GM12878 (cell line): ENCODE results near the gene CPEB1. TPM values are rescaled to one million over a fixed set of nuclear protein-coding genes. Genes with fewer than 3 reads are reported as not detected.

Source experiments
- ATAC-seq: fragments of 200-7000 bp; cut with Tn5 transposase; 3 replicates; pipeline ENCODE4 v1.9.1; 2020; ENCODE audit warnings: mild to moderate bottlenecking, moderate library complexity
- BruUV-seq: library from RNA; stranded (reverse); fragments of 400-500 nt; replicated peaks from 2 replicates; lab custom pipeline; 2021; lab: Mats Ljungman, UMichigan
- CTCF ChIA-PET: fragments of 300-600 bp; sonication (Branson Sonifier 250); formaldehyde crosslinking; extraction: SDS; loops from one replicate; lab custom pipeline; 2021; ENCODE audit warnings: inconsistent platforms; lab: Yijun Ruan, JAX
- POLR2A ChIA-PET: fragments of 350-600 bp; formaldehyde crosslinking; extraction: SDS; loops from one replicate; lab custom pipeline; 2021; ENCODE audit warnings: inconsistent platforms; lab: Charles Lee
- RAD21 ChIA-PET: fragments of 300-600 bp; sonication (Branson Sonifier 250); formaldehyde crosslinking; loops from one replicate; lab custom pipeline; 2023; ENCODE audit warnings: antibody characterized with exemption; ENCODE audit not compliant: unreplicated experiment; lab: Charles Lee
- SMC1A ChIA-PET: fragments of 300-600 bp; sonication (Branson Sonifier 250); formaldehyde crosslinking; loops from one replicate; lab custom pipeline; 2023; ENCODE audit not compliant: unreplicated experiment, uncharacterized antibody; lab: Charles Lee
- DNase-seq: peaks from one replicate; pipeline ENCODE4 v3.0.0-alpha.2; 2011; ENCODE audit warnings: low read depth, low spot score
- FAIRE-seq: peaks from 3 replicates; lab custom pipeline; 2011; peaks lifted over from hg19 to GRCh38; lab: Jason Lieb, UNC
- H2AFZ ChIP-seq: 2 replicates; pipeline ENCODE4 v1.6.0; 2011; ENCODE audit warnings: low read depth, low read length, control low read depth; ENCODE audit not compliant: control insufficient read depth
- H3K27ac ChIP-seq: 2 replicates; pipeline ENCODE4 v1.5.1; 2011; ENCODE audit warnings: control low read depth; ENCODE audit not compliant: control insufficient read depth, insufficient read depth
- H3K27me3 ChIP-seq, 2 experiments: replicated peaks in 1 of 2; 2 replicates each; pipeline versions ENCODE4 v1.6.0 to v1.6.1; 2011; ENCODE audit warnings: low read length in 1 of 2; ENCODE audit not compliant: control insufficient read depth in 2 of 2, insufficient read depth in 2 of 2
- H3K36me3 ChIP-seq, 2 experiments: 2 replicates each; pipeline ENCODE4 v1.5.1; 2011; ENCODE audit warnings: low read length in 1 of 2; ENCODE audit not compliant: control insufficient read depth in 2 of 2, insufficient read depth in 2 of 2
- H3K4me1 ChIP-seq: 2 replicates; pipeline ENCODE4 v1.6.1; 2011; ENCODE audit warnings: mild to moderate bottlenecking, low read length, moderate library complexity, mixed read lengths; ENCODE audit not compliant: control insufficient read depth, insufficient read depth
- H3K4me2 ChIP-seq: 2 replicates; pipeline ENCODE4 v1.6.0; 2011; ENCODE audit warnings: control low read depth; ENCODE audit not compliant: control insufficient read depth, insufficient read depth
- H3K4me3 ChIP-seq: fragments of 200-600 bp; sonication (generic); 2 replicates; pipeline ENCODE4 v1.5.1; 2016
- H3K79me2 ChIP-seq: 2 replicates; pipeline ENCODE4 v1.6.0; 2011; ENCODE audit warnings: low read length; ENCODE audit not compliant: control insufficient read depth, insufficient read depth
- H3K9ac ChIP-seq: 2 replicates; pipeline ENCODE4 v1.8.0; 2011; ENCODE audit warnings: low read length, control low read depth, mixed read lengths; ENCODE audit not compliant: control insufficient read depth, insufficient read depth
- H3K9me3 ChIP-seq: replicated peaks from 3 replicates; pipeline ENCODE4 v1.5.1; 2011; ENCODE audit warnings: mild to moderate bottlenecking, low read length; ENCODE audit not compliant: control insufficient read depth, insufficient read depth
- H4K20me1 ChIP-seq: 2 replicates; pipeline ENCODE4 v1.6.0; 2011; ENCODE audit not compliant: control insufficient read depth, insufficient read depth
- ATF3 ChIP-seq: IDR thresholded peaks from 2 replicates; pipeline ENCODE4 v1.6.1; 2011; ENCODE audit warnings: low read depth, mild to moderate bottlenecking, low read length, moderate library complexity, borderline replicate concordance; ENCODE audit errors: extremely low read depth
- BMI1 ChIP-seq: fragments of 450-650 bp; IDR thresholded peaks from 2 replicates; pipeline ENCODE4 v1.6.1; 2016; ENCODE audit warnings: mild to moderate bottlenecking, moderate library complexity, borderline replicate concordance
- CBFB ChIP-seq: IDR thresholded peaks from 2 replicates; pipeline ENCODE4 v1.6.1; 2016; ENCODE audit warnings: antibody characterized with exemption, low read depth
- CHD1 ChIP-seq: IDR thresholded peaks from 2 replicates; pipeline ENCODE4 v1.6.1; 2012; ENCODE audit warnings: low read depth, low read length, improper control_type of control experiment
- EED ChIP-seq: sonication (generic); IDR thresholded peaks from 2 replicates; pipeline ENCODE4 v1.6.1; 2016; ENCODE audit warnings: antibody characterized with exemption, low read depth
- EZH2 ChIP-seq: IDR thresholded peaks from 2 replicates; pipeline ENCODE4 v1.6.1; 2012; ENCODE audit warnings: low read depth, mild to moderate bottlenecking, control low read depth, inconsistent platforms, low read length, borderline replicate concordance; ENCODE audit not compliant: control insufficient read depth
- GABPA ChIP-seq: IDR thresholded peaks from 2 replicates; pipeline ENCODE4 v1.6.1; 2014; ENCODE audit warnings: antibody characterized with exemption, low read depth, mild to moderate bottlenecking, inconsistent platforms
- MYB ChIP-seq: fragments of 150-350 bp; IDR thresholded peaks from 2 replicates; pipeline ENCODE4 v1.6.1; 2014; ENCODE audit warnings: mild to moderate bottlenecking, low read depth, low read length, borderline replicate concordance
- NFYA ChIP-seq: IDR thresholded peaks from 2 replicates; pipeline ENCODE4 v1.6.1; 2011; ENCODE audit warnings: low read depth, mild to moderate bottlenecking, low read length, improper control_type of control experiment, borderline replicate concordance
- NFYB ChIP-seq: IDR thresholded peaks from 2 replicates; pipeline ENCODE4 v1.6.1; 2011; ENCODE audit warnings: low read depth, mild to moderate bottlenecking, low read length, improper control_type of control experiment, moderate library complexity; ENCODE audit not compliant: insufficient read depth
- SIN3A ChIP-seq: IDR thresholded peaks from 2 replicates; pipeline ENCODE4 v1.6.1; 2012; ENCODE audit warnings: low read depth, low read length, improper control_type of control experiment
- SREBF1 ChIP-seq: IDR thresholded peaks from 2 replicates; pipeline ENCODE4 v1.6.1; 2012; ENCODE audit warnings: mild to moderate bottlenecking, low read length
- SUZ12 ChIP-seq: fragments of 200-600 bp; sonication (generic); IDR thresholded peaks from one replicate; pipeline ENCODE4 v1.6.1; 2018; ENCODE audit warnings: antibody characterized with exemption, mild to moderate bottlenecking; ENCODE audit not compliant: unreplicated experiment
- TCF7 ChIP-seq: IDR thresholded peaks from 2 replicates; pipeline ENCODE4 v1.6.1; 2014; ENCODE audit warnings: antibody characterized with exemption, borderline replicate concordance
- WGBS: methylation state at CpG from one replicate; pipeline ENCODE4 v1.1.6; 2016; ENCODE audit warnings: low lambda C conversion rate; ENCODE audit not compliant: insufficient replicate concordance, insufficient coverage; ENCODE audit errors: missing lambda C conversion rate; 5-methylcytosine and 5-hydroxymethylcytosine counted together
- in situ Hi-C: fragments of 300-500 bp; cut with MboI; formaldehyde crosslinking; loops from 9 replicates; pipeline ENCODE4 v1.14.3; 2018; ENCODE audit warnings: mixed read lengths
- intact Hi-C: fragments of 100-400 bp; cut with micrococcal nuclease; formaldehyde crosslinking; loops from one replicate; pipeline ENCODE4 v1.14.2; 2022; ENCODE audit not compliant: unreplicated experiment
- polyA plus RNA-seq, 11 experiments: library from polyadenylated mRNA; depleted of rRNA in 4 of 11; unstranded in 6 of 11; stranded (reverse) in 5 of 11; fragments of >200 nt; fragmentation: Nextera tagmentation in 4 of 11; fragmentation: Illumina TruSeq in 1 of 11; extraction: Ambion mirVana in 4 of 11; extraction: Trizol in 1 of 11; gene quantifications; 1 replicate in 1 of 11; 2 replicates in 10 of 11; pipeline versions ENCODE4 v1.2.1 to v1.2.3, GENCODE V29; 2011 to 2016; ENCODE audit warnings: inconsistent platforms in 2 of 11, missing spikeins in 2 of 11, low read depth in 1 of 11
- total RNA-seq, 4 experiments: library from RNA; depleted of rRNA in 3 of 4; stranded (reverse); fragments of >200 nt in 3 of 4; fragmentation: Illumina TruSeq in 1 of 4; extraction: Trizol in 1 of 4; gene quantifications; 2 replicates each; pipeline versions ENCODE4 v1.2.1 to v1.2.3, GENCODE V29; 2013 to 2021
- TF ChIP-seq, protein P1 (sequence below): IDR thresholded peaks from 2 replicates; pipeline ENCODE4 v1.6.1; 2012; ENCODE audit warnings: low read depth, low read length, improper control_type of control experiment

CPEB1 gene
- total and polyA plus RNA-seq, 10 of the 15 experiments (the other 5 are each of a cell fraction or from before 2014, with no cell fraction given) = 0.05 to 1.1 (median 0.46) TPM

- TF ChIP-seq ATF3 (no peak), CBFB (no peak)
Measured at GRCh38 chr15:82568986-82569385, 78.2 kb downstream of the CPEB1 start (continued).

DNA sequence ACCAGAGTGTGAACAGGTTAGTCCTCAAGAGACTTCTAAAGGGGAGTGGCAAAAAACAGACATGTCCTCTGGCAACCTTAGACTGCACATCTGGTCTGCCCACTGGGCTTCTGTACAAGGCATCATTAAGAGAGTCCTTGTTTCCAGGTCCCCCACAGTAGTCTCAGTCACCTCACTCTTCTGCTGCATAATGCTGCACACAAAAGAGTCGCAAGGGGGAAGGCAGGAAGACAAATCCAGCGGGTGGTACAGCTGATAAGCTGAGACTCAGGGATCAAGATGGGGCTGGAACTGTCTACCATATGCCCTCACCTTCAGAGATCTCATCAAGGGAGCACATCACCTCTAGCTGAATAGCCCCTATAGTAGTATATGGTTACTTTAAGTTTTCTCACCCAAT, 79.5 kb downstream of the CPEB1 start:
- WGBS = 24% methylated on average over 2 of the region's 2 CpGs
- TF ChIP-seq SUZ12 = no peak
- TF ChIP-seq SIN3A = no peak
- no peak for TF ChIP-seq GABPA
- no peak for TF ChIP-seq EED
- no peak for TF ChIP-seq NFYA
- TF ChIP-seq, protein P1, sequence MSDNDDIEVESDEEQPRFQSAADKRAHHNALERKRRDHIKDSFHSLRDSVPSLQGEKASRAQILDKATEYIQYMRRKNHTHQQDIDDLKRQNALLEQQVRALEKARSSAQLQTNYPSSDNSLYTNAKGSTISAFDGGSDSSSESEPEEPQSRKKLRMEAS = no peak
- TF ChIP-seq EZH2 = no peak
- TF ChIP-seq SREBF1 = no peak
- no peak for TF ChIP-seq MYB
- no peak for TF ChIP-seq CHD1
- TF ChIP-seq NFYB = no peak
- TF ChIP-seq BMI1 = no peak
- no peak for TF ChIP-seq TCF7
- FAIRE-seq = no peak
- intact Hi-C loops = no loop called here
- Histone ChIP-seq H3K4me3 (no peak overlapping the region), H4K20me1 (no peaks in the 10 kb centered on the region), H3K9ac (no peak overlapping the region), H3K4me2 (no peak overlapping the region), H3K27me3 (peaks cover 5 to 14% of the 10 kb centered on the region in 2 experiments; a peak in 3 of 4 replicates), H2AFZ (no peak overlapping the region), H3K36me3 (no peaks in the 10 kb centered on the region), H3K4me1 (no peaks in the 10 kb centered on the region), H3K79me2 (no peaks in the 10 kb centered on the region), H3K9me3 (no peaks in the 10 kb centered on the region), H3K27ac (no peak overlapping the region)
- ChIA-PET SMC1A (no interaction called here), POLR2A (no interaction called here), CTCF (no interaction called here), RAD21 (no interaction called here)
- ATAC-seq = no peak
- in situ Hi-C loops = no loop called here
- no peak for DNase-seq
- no TSS peak for BruUV-seq
